ENCODE measurements around the gene GRK5.

DNA sequence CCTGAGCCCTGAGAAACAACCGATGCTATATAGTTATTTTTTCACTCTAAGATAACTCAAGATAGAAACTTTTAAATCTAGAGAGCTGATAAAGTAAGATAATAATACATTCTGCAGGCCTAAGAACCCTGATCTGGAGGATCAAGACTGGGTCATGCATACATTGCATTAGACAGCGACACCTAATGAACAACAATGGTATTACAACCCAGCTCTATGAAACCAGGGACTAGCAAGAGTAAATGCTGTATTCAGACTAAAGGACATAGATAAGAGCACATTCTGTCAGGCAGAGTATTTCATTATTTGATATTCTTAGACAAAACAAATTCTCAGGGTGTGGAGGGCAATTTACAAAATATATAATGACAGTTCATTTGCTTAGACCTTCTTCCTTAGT, 148.6 kb downstream of the GRK5 start:
- TF ChIP-seq, protein P1, sequence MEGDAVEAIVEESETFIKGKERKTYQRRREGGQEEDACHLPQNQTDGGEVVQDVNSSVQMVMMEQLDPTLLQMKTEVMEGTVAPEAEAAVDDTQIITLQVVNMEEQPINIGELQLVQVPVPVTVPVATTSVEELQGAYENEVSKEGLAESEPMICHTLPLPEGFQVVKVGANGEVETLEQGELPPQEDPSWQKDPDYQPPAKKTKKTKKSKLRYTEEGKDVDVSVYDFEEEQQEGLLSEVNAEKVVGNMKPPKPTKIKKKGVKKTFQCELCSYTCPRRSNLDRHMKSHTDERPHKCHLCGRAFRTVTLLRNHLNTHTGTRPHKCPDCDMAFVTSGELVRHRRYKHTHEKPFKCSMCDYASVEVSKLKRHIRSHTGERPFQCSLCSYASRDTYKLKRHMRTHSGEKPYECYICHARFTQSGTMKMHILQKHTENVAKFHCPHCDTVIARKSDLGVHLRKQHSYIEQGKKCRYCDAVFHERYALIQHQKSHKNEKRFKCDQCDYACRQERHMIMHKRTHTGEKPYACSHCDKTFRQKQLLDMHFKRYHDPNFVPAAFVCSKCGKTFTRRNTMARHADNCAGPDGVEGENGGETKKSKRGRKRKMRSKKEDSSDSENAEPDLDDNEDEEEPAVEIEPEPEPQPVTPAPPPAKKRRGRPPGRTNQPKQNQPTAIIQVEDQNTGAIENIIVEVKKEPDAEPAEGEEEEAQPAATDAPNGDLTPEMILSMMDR (IDR thresholded peaks at IDR 0.05) = no peak
- TF ChIP-seq POLR2A (IDR thresholded peaks at IDR 0.05) = no peak
